IMR-90 (cell line): ENCODE measurements around the gene SCARF1.

Experiments
- CTCF ChIP-seq: conservative IDR thresholded peaks from 2 replicates; pipeline ENCODE4 v1.5.1; 2012; ENCODE audit warnings: mild to moderate bottlenecking, low read depth, low read length, improper control_type of control experiment
- POLR2A ChIP-seq: IDR thresholded peaks from 2 replicates; pipeline ENCODE4 v1.6.1; 2012; ENCODE audit warnings: mild to moderate bottlenecking, low read depth, low read length

- no peak for TF ChIP-seq POLR2A
- no peak for TF ChIP-seq CTCF
Observed at GRCh38 chr17:1651559-1651844, 6.0 kb upstream of the SCARF1 start.
